IPS-11a (cell line): ENCODE results near the gene TMCC3.
"Not testable (repeated sequence)": the region's sequence is repeated elsewhere in the genome, so short reads cannot be mapped to it uniquely, and the experiment has no call there.

Experiments used
- H3K4me3 ChIP-seq: one replicate; pipeline ENCODE4 v1.5.1; 2013; ENCODE audit warnings: low read depth, low read length, control low read depth

Gene TMCC3

DNA sequence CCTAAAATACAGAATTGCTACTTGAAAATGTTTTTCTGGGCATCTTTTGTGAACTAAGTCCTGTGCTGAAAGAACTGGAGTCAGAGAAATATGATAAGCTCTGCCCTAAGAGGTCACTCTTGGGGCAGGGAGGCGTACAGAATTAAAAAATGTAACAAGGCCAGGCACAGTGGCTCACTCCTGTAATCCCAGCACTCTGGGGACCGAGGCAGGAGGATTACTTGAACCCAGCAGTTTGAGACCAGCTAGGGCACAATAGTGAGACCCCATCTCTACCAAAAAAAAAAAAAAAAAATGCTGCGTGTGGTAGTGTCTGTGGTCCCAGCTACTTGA, 46.0 kb downstream of the TMCC3 start:
- no peak overlapping the region for H3K4me3 ChIP-seq

- no peak overlapping the region for H3K4me3 ChIP-seq
Observed at GRCh38 chr12:94603434-94604365, 46.7 kb downstream of the TMCC3 start.

- H3K4me3 ChIP-seq = no peak overlapping the region
Observed at GRCh38 chr12:94602024-94602423, 48.3 kb downstream of the TMCC3 start.

GRCh38 chr12:94601307-94601706, 49.0 kb downstream of the TMCC3 start:
- H3K4me3 ChIP-seq = not testable (repeated sequence)

DNA sequence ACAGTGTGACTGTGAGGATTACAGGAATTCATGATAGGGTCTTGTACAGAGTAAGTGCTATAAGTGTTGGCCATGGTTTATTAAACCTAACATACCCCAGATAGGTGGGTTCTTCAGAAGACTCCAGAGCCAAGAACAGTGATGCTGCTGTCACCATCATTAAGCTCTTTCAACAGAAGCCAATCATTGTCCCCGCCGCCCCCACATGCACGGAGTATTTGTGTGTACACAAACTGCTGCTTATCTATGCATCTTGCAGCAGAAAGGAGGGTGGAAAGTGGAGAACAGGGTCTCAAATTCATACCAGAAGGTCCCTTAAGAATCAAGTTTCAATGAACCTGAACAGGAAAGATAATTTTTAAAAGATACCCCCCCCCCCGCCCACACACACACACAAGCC, 51.2 kb downstream of the TMCC3 start:
- no peak overlapping the region for H3K4me3 ChIP-seq

DNA sequence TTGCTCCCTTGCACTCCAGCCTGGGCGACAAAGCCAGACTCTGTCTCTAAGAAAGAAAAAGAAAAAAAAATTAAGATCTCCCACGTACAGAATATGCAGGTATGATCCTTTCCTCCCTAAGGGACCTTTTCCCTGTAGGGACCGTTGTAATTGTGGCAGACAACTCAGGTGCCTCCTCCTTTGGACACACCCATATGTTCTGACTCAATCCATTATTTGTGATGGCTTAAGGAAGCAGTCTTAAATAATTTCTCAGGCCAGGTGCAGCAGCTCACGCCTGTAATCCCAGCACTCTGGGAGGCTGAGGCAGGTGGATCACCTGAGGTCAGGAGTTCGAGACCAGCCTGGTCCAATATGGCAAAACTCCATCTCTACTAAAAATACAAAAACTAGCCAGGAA, 53.1 kb downstream of the TMCC3 start:
- H3K4me3 ChIP-seq = no peak overlapping the region

DNA sequence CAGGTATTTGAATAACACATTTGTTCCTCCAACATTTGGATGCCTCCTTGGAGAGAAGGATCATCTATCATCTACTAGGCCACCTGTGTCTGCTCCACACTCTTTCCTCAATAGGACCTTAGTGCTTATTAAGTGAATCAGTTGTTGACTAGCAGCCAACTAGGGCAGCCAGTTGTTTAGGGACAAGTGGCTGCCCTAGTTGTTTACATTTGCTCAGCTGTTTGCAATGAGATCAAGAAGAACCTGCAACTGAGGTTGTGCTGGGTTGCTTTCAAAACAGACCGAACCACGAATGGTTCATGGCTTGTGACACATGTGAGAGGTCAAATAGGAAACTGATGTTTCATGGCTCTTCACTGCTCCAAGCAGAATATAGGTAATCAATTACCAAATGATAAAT, 53.8 kb downstream of the TMCC3 start:
- no peak overlapping the region for H3K4me3 ChIP-seq

GRCh38 chr12:94595152-94595551, 55.2 kb downstream of the TMCC3 start:
- no peak overlapping the region for H3K4me3 ChIP-seq

DNA sequence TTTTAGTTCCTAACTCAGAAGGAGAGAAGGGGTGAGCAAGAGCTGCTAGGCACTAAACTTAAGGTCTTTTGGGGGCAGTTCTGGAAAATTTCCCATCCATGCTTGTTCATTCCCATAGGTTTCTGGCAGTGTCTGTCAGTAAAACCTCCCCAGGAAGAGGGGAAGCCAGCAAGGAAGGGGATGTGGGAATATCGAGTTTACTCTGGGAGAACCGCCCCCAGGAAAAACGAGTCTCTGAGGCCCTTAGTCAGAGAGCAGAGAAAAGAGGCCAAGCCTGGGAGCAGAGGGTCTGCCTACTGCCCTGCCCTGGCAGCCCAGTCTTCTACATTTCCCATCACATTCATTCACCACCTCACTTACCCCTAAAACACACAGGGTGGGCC, 55.9 kb downstream of the TMCC3 start:
- H3K4me3 ChIP-seq = no peak overlapping the region

DNA sequence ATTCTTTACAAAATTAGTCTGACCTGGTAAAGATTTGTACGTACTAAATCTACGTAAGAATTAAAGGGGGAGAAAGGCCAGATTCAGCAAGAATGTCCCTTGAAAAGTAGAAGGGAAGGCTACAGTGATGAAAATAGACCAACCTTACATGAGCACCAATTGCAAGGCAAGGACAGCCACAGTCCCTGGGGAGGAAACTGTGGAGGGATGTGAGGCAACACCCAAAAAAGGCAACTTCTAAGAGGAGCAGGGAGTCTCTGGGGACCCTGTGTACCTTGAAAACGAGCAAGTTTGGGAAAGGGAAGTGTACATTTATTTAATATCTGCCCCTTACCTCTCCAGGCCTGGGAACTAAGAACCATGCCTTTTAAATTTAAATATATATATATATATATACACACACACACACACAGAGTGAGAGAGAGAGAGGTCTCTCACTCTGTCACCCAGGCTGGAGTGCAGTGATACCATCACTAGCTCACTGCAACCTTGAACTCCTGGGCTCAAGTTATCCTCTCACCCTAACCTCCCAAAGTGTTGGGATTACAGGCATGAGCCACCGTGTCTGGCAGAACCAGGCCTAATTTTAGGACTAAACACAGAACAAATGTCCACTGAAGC, 56.4 kb downstream of the TMCC3 start:
- no peak overlapping the region for H3K4me3 ChIP-seq

GRCh38 chr12:94592723-94593122, 57.6 kb downstream of the TMCC3 start:
- H3K4me3 ChIP-seq = not testable (repeated sequence)

DNA sequence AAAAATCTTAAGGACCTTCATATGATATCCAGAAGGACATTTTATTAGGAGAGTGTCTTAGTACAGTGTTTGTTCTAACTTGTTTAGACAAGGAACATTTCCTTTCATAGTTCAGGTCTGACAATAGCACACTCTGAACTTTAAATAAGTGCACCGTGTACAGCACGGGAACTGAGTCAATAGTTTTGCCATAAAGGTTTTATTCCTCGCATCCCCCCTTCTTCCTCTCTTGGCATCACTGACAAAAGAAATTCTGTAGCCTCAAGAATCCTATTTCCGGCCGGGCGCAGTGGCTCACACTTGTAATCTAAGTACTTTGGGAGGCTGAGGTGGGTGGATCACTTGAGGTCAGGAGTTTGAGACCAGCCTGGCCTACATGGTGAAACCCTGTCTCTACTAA, 58.3 kb downstream of the TMCC3 start:
- H3K4me3 ChIP-seq = no peak overlapping the region

DNA sequence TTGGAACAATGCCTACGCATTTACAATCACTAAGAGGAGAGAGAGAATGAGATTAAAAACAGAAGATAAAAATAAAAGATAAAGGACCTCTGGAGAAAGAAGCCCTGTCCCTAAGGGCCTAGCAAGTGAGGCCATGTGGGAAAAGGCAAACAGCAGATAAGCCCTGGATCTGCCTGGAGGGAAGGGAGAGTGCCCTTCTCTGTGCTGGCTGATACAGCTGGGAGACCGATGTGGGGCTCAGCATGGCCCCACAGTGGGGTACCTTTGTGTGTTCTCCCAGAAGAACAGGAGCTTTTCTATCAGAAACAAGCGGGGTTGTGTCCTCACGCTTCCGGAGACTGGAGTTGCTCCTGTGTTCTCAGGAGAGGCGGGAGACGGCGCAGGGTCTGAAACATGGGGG, 59.9 kb downstream of the TMCC3 start:
- H3K4me3 ChIP-seq = no peak overlapping the region

DNA sequence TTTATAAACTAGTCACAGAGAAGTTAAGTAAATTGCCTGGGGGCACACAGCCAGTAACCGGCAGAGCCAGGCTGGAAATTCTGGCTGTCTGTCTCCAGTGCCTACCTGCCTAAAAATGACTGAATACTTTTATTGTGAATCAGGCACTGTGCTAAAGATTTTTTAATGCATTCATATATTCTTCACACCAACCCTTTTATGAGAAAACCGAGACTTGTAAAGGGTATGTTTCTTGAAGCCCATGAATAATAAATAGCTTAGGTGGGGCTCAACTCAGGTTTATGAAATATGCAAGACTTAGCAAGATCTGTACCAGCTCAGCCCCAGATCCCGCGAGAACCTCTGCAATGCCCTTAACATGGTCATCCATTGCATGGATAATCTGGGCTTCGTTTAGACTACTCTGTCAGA, 60.8 kb downstream of the TMCC3 start:
- no peak overlapping the region for H3K4me3 ChIP-seq

DNA sequence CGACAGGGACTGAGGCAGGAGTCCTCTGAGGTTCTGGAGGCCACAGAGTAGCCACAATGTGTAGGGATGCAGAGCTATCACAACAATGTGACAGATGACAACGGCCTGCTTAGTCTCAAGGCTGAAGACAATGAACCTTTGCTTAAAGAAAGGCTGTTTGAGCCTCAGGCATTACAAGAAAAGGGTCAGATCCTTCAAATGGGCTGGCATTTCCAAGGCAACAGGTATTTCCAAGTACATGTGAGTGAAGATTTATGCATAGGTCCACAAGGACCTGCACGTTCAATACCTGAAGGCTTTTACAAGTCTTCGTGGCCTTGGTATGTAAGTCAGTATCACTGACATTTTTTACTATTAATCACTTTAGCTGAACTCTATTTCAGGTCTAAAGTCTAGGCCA, 62.0 kb downstream of the TMCC3 start:
- no peak overlapping the region for H3K4me3 ChIP-seq

DNA sequence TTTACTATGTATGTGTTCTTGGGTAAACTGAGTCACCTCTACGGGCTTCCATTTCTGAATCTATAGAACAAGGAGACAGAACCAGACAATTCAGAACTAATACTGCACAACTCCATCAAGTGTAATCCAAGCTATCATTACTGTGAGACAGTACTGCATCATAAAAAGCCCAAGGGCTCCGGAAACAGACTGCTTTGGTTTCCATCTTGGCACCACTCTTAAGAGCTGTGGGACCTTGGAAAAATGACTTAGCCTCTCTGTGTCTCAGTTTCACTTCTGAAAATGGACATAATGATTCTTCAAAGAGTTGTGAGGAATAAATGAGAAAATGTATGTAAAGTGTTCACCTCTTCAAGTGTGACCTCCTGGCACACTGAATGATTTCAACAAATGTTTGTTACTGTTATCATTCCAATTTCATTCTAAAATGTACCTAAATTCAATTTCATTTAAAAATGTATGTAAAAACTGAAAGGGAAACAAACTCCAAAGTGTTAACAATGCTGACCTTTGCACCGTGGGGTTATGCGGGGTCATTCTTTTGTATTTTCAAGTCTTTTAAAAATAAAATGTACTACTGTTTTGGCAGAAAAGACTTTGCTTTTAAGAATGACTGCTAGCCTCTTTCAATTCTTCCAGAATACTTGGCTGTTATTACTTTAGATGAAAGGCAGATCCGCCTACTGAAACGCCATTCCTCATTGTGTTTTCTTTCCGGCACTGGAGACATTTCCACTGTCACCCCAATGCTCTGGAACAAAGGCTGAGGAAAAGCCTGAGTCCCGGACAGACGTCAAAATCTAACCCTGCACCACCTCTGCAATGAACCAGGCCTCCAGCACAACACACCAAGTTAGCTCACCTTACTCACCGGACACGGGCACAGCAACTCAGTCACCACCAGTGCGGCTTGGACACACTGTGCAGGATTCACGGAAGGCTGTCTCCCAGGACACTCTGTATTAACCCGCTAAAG, 62.8 kb downstream of the TMCC3 start:
- no peak overlapping the region for H3K4me3 ChIP-seq

- no peak overlapping the region for H3K4me3 ChIP-seq
Observed at GRCh38 chr12:94586589-94587259, 63.6 kb downstream of the TMCC3 start.

- H3K4me3 ChIP-seq = no peak overlapping the region
Observed at GRCh38 chr12:94585626-94586025, 64.7 kb downstream of the TMCC3 start.

- H3K4me3 ChIP-seq = no peak overlapping the region
Observed at GRCh38 chr12:94584377-94584776, 66.0 kb downstream of the TMCC3 start.

DNA sequence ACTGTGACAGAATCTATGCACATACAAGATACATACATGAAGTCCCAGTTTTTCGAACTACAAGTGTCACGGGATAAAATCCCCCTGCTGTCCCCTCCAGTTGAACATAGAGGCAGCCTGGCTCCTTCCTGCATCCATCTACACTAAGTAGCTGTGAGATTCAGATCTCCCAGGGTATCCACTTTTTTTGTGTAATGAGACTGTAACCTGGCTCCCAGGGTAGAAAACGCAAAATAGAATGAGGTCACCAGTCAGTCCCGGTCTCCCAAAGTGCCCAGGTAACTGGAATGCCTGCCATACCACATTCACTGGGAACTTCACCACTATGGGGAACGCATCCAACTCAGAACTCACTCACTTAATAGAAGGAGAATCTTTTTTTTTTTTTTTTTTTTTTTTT, 67.8 kb downstream of the TMCC3 start:
- no peak overlapping the region for H3K4me3 ChIP-seq
